ENCODE results near the gene MAB21L4.

GRCh38 chr2:240889601-240890560 is 6.1 kb downstream of the MAB21L4 start:
- TF ChIP-seq CTCF (IDR thresholded peaks at IDR 0.05) (no peak), POLR2A (IDR thresholded peaks at IDR 0.05) (no peak)

Measured in lower leg skin (tissue), 3 donors.